T47D (cell line): ENCODE measurements around the gene TAS1R3.

ENCODE experiments used
- DNase-seq, 2 experiments: peaks; one replicate each; pipeline versions ENCODE4 v3.0.0 to v3.0.0-alpha.2; 2011 to 2012; ENCODE audit warnings: low read depth in 1 of 2, low spot score in 1 of 2
- JUND ChIP-seq: IDR thresholded peaks from 2 replicates; pipeline ENCODE4 v1.6.1; 2012; ENCODE audit warnings: low read depth
- in situ Hi-C: cut with HindIII; loops from 2 replicates; pipeline ENCODE4 v1.10.0; 2016; ENCODE audit warnings: low sequenced_read_pairs, low pct_unique_long_range_greater_than_20kb

The TAS1R3 gene

GRCh38 chr1:1298861-1299685, 32.0 kb upstream of the TAS1R3 start:
- no peak for TF ChIP-seq JUND
- no peak for DNase-seq
- in situ Hi-C loops, result no loop called here

GRCh38 chr1:1299686-1300351, 31.3 kb upstream of the TAS1R3 start:
- DNase-seq, result no peak
- no peak for TF ChIP-seq JUND
- in situ Hi-C loops, result no loop called here

GRCh38 chr1:1300352-1300739, 30.7 kb upstream of the TAS1R3 start:
- no peak for TF ChIP-seq JUND
- DNase-seq, result no peak
- in situ Hi-C loops, result no loop called here

GRCh38 chr1:1302006-1302430, 29.1 kb upstream of the TAS1R3 start:
- no peak for TF ChIP-seq JUND
- in situ Hi-C loops, result no loop called here
- DNase-seq, result no peak

- TF ChIP-seq JUND, result no peak
- no peak for DNase-seq
- in situ Hi-C loops, result no loop called here
Measured at GRCh38 chr1:1302951-1303509, 28.1 kb upstream of the TAS1R3 start.

GRCh38 chr1:1303736-1304135, 27.3 kb upstream of the TAS1R3 start:
- in situ Hi-C loops, result no loop called here
- TF ChIP-seq JUND, result no peak
- no peak for DNase-seq

GRCh38 chr1:1304331-1305299, 26.5 kb upstream of the TAS1R3 start:
- DNase-seq, result no peak
- in situ Hi-C loops, result no loop called here
- TF ChIP-seq JUND, result no peak

GRCh38 chr1:1305300-1306069, 25.6 kb upstream of the TAS1R3 start:
- in situ Hi-C loops, result no loop called here
- no peak for TF ChIP-seq JUND
- DNase-seq, result no peak

GRCh38 chr1:1306070-1306660, 24.9 kb upstream of the TAS1R3 start:
- TF ChIP-seq JUND, result no peak
- in situ Hi-C loops, result no loop called here
- no peak for DNase-seq

- in situ Hi-C loops, result no loop called here
- no peak for TF ChIP-seq JUND
- DNase-seq, result no peak
Measured at GRCh38 chr1:1306661-1307260, 24.3 kb upstream of the TAS1R3 start.
